Activated effector memory CD4-positive, alpha-beta T cell treated with anti-CD3 and anti-CD28 coated beads, Interleukin-2, amount 50 U/mL, for 16 hours (primary cell): Measurements from ENCODE around the gene ZNF692.

Experiments
- DNase-seq: peaks from one replicate; pipeline ENCODE4 v3.0.0-alpha.2; 2020

The ZNF692 gene

GRCh38 chr1:248847956-248848561 lies 10.8 kb downstream of the ZNF692 start:
- DNase-seq: no peak

- DNase-seq: no peak
These were observed 11.5 kb downstream of the ZNF692 start for GRCh38 chr1:248847181-248847955.

- peak; percentile 24 for DNase-seq
These were observed 14.4 kb downstream of the ZNF692 start for GRCh38 chr1:248844526-248844925.

- peak; percentile 36 for DNase-seq
These were observed 15.2 kb downstream of the ZNF692 start for GRCh38 chr1:248843687-248844086.

GRCh38 chr1:248842781-248843331 lies 16.0 kb downstream of the ZNF692 start:
- DNase-seq: peak; percentile 46

- DNase-seq: peak; percentile 73
These were observed 17.0 kb downstream of the ZNF692 start for GRCh38 chr1:248841702-248842395.

GRCh38 chr1:248840946-248841345 lies 17.9 kb downstream of the ZNF692 start:
- DNase-seq: peak; percentile 36

GRCh38 chr1:248839168-248839555 lies 19.7 kb downstream of the ZNF692 start:
- DNase-seq: no peak

GRCh38 chr1:248838357-248839167 lies 20.3 kb downstream of the ZNF692 start:
- peak; percentile 95 for DNase-seq

GRCh38 chr1:248837781-248838356 lies 21.0 kb downstream of the ZNF692 start, which contains the start of gene ZNF672:
Gene ZNF672, plus strand, starts transcription at chr1:248838224. Its CDS starts 9,051 bp downstream, at chr1:248847275.
- peak; percentile 98 for DNase-seq

- peak; percentile 53 for DNase-seq
These were observed 21.7 kb downstream of the ZNF692 start for GRCh38 chr1:248837045-248837780.

GRCh38 chr1:248834343-248834940 lies 24.4 kb downstream of the ZNF692 start:
- DNase-seq: peak; percentile 22

GRCh38 chr1:248831842-248832241 lies 27.0 kb downstream of the ZNF692 start:
- DNase-seq: no peak

GRCh38 chr1:248830718-248831017 lies 28.2 kb downstream of the ZNF692 start:
- DNase-seq: peak; percentile 2

GRCh38 chr1:248828845-248829244 lies 30.0 kb downstream of the ZNF692 start:
- DNase-seq: no peak

GRCh38 chr1:248825909-248826760 lies 32.8 kb downstream of the ZNF692 start, which contains the start of gene SH3BP5L:
Gene SH3BP5L, minus strand, starts transcription at chr1:248825915. Its CDS starts 980 bp downstream, at chr1:248824935.
- peak; percentile 96 for DNase-seq

GRCh38 chr1:248825573-248825908 lies 33.3 kb downstream of the ZNF692 start:
- DNase-seq: no peak

GRCh38 chr1:248825136-248825535 lies 33.7 kb downstream of the ZNF692 start:
- peak; percentile 60 for DNase-seq

- DNase-seq: peak; percentile 61
These were observed 34.2 kb downstream of the ZNF692 start for GRCh38 chr1:248824701-248825100.

GRCh38 chr1:248824301-248824700 lies 34.6 kb downstream of the ZNF692 start:
- DNase-seq: peak; percentile 53
